GM23248 (cell line): Measurements from ENCODE around the gene HELQ.

ENCODE experiments used
- EZH2 ChIP-seq: fragments of 200-600 bp; sonication (generic); IDR thresholded peaks from 2 replicates; pipeline ENCODE4 v1.6.1; 2018; ENCODE audit warnings: antibody characterized with exemption, mild to moderate bottlenecking; ENCODE audit not compliant: insufficient read depth, poor library complexity, severe bottlenecking
- EZH2phosphoT487 ChIP-seq: fragments of 200-600 bp; sonication (generic); IDR thresholded peaks from 2 replicates; pipeline ENCODE4 v1.6.1; 2018; ENCODE audit warnings: antibody characterized with exemption, moderate library complexity, mild to moderate bottlenecking, low read depth; ENCODE audit not compliant: insufficient read depth

DNA sequence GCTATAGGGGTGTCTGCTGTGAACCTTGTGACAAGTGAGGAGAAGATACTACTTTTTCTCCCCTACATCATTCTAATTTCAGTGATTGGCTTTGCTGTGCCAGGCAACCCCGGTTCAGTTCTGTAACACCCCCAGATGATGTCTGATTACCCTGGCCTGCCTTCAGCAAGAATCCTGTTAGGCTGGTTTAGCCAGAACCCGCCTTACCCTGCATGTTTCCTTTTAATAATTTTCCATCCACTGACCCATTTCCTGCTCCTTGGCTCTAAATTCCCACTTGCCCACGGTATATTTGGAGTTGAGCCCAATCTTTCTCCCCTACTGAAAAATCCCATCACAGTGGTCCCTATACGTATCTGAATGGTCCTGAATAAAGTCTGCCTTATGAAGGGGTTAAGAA is 74.5 kb downstream of the HELQ start:
- no peak for TF ChIP-seq EZH2phosphoT487
- TF ChIP-seq EZH2, result no peak
